ENCODE data around the gene TMTC2.

Gene TMTC2

GRCh38 chr12:82961835-82962234, 275.1 kb downstream of the TMTC2 start:
- no peak overlapping the region for H3K9ac ChIP-seq
- H2AFZ ChIP-seq (ENCODE audit: low read depth), result no peak overlapping the region
- H3K36me3 ChIP-seq (ENCODE audit: insufficient read depth), result no peaks in the 10 kb centered on the region
- no peaks in the 10 kb centered on the region for H4K20me1 ChIP-seq (ENCODE audit: insufficient read depth)
- H3K4me3 ChIP-seq (IDR thresholded peaks at IDR 0.05; ENCODE audit: insufficient read depth, low read depth, low read length), result no peak overlapping the region
- TF ChIP-seq CTCF (conservative IDR thresholded peaks at IDR 0.05; ENCODE audit: low read depth, low read length), result no peak
- H3K27me3 ChIP-seq (ENCODE audit: insufficient read depth, low read depth), result no peaks in the 10 kb centered on the region
- H3K4me1 ChIP-seq (ENCODE audit: low read depth, poor library complexity, severe bottlenecking), result no peaks in the 10 kb centered on the region
- no peak overlapping the region for H3K27ac ChIP-seq
- H3K4me2 ChIP-seq, result no peak overlapping the region
- H3K79me2 ChIP-seq (ENCODE audit: insufficient read depth, low read depth), result no peaks in the 10 kb centered on the region

GRCh38 chr12:82963956-82964355, 277.2 kb downstream of the TMTC2 start:
- Histone ChIP-seq H3K27ac (no peak overlapping the region), H3K4me3 (IDR thresholded peaks at IDR 0.05; ENCODE audit: insufficient read depth, low read depth, low read length) (no peak overlapping the region), H4K20me1 (ENCODE audit: insufficient read depth) (no peaks in the 10 kb centered on the region), H3K4me1 (ENCODE audit: low read depth, poor library complexity, severe bottlenecking) (no peaks in the 10 kb centered on the region), H3K4me2 (no peak overlapping the region), H3K27me3 (ENCODE audit: insufficient read depth, low read depth) (no peaks in the 10 kb centered on the region), H2AFZ (ENCODE audit: low read depth) (no peak overlapping the region), H3K36me3 (ENCODE audit: insufficient read depth) (no peaks in the 10 kb centered on the region), H3K9ac (no peak overlapping the region), H3K79me2 (ENCODE audit: insufficient read depth, low read depth) (no peaks in the 10 kb centered on the region)
- no peak for TF ChIP-seq CTCF (conservative IDR thresholded peaks at IDR 0.05; ENCODE audit: low read depth, low read length)

GRCh38 chr12:82964446-82964845, 277.7 kb downstream of the TMTC2 start:
- no peaks in the 10 kb centered on the region for H3K27me3 ChIP-seq (ENCODE audit: insufficient read depth, low read depth)
- H4K20me1 ChIP-seq (ENCODE audit: insufficient read depth), result no peaks in the 10 kb centered on the region
- TF ChIP-seq CTCF (conservative IDR thresholded peaks at IDR 0.05; ENCODE audit: low read depth, low read length), result no peak
- H3K79me2 ChIP-seq (ENCODE audit: insufficient read depth, low read depth), result no peaks in the 10 kb centered on the region
- H2AFZ ChIP-seq (ENCODE audit: low read depth), result no peak overlapping the region
- H3K4me3 ChIP-seq (IDR thresholded peaks at IDR 0.05; ENCODE audit: insufficient read depth, low read depth, low read length), result no peak overlapping the region
- H3K9ac ChIP-seq, result no peak overlapping the region
- no peaks in the 10 kb centered on the region for H3K36me3 ChIP-seq (ENCODE audit: insufficient read depth)
- H3K27ac ChIP-seq, result no peak overlapping the region
- H3K4me1 ChIP-seq (ENCODE audit: low read depth, poor library complexity, severe bottlenecking), result no peaks in the 10 kb centered on the region
- no peak overlapping the region for H3K4me2 ChIP-seq

- Histone ChIP-seq H3K4me2 (no peak overlapping the region), H3K36me3 (ENCODE audit: insufficient read depth) (no peaks in the 10 kb centered on the region), H4K20me1 (ENCODE audit: insufficient read depth) (no peaks in the 10 kb centered on the region), H3K9ac (no peak overlapping the region), H3K79me2 (ENCODE audit: insufficient read depth, low read depth) (no peaks in the 10 kb centered on the region), H3K4me3 (IDR thresholded peaks at IDR 0.05; ENCODE audit: insufficient read depth, low read depth, low read length) (no peak overlapping the region), H3K4me1 (ENCODE audit: low read depth, poor library complexity, severe bottlenecking) (no peaks in the 10 kb centered on the region), H2AFZ (ENCODE audit: low read depth) (no peak overlapping the region), H3K27me3 (ENCODE audit: insufficient read depth, low read depth) (no peaks in the 10 kb centered on the region), H3K27ac (no peak overlapping the region)
- TF ChIP-seq CTCF (conservative IDR thresholded peaks at IDR 0.05; ENCODE audit: low read depth, low read length), result no peak
Observed at GRCh38 chr12:82966001-82966559, 279.4 kb downstream of the TMTC2 start.

Measured in KMS-11 (cell line).